Activated CD4-positive, alpha-beta T cell treated with anti-CD3 and anti-CD28 coated beads for 1 hour (primary cell): ENCODE measurements around the gene SIRT3.
"Not testable (repeated sequence)": the region's sequence is repeated elsewhere in the genome, so short reads cannot be mapped to it uniquely, and the experiment has no call there.

ENCODE experiments used
- DNase-seq: peaks from one replicate; pipeline ENCODE4 v3.0.0-alpha.2; 2020

SIRT3 gene

DNA sequence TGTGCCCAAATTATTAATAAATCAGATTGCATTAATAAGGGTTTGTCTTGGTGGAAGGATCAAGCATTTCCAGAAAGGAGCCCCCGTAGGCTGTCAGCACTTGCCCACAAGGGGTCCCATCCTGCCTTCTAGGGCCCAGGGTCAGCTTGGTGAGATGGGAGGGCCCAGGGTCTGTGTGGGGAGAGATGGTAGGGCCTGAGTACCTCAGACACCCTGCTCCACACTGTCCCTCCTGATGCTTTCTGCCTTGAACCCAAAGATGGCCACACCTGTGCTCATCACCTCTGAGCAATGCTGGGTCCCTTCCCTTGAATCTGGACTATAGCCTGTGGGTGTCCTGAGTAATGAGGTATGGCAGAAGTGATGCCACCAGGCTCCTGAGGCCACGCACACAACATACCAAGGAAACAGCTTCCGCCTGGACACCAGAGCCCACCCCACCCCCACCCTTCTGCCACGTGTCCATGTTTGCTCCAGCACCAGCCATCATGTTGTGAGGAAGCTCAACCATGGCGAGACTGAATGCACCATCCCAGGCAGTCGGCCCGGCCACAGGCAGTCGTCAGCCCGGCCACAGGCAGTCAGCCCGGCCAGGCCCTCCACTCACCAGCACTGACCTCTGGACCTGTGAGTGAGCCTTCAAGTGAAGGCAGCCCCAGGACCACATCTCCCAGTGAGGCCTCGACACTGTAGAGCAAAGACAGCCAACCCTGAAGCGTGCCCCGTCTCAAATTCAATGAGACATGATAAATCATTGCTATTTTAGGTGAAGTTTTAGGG is 35.7 kb downstream of the SIRT3 start:
- peak; percentile 6 for DNase-seq

DNA sequence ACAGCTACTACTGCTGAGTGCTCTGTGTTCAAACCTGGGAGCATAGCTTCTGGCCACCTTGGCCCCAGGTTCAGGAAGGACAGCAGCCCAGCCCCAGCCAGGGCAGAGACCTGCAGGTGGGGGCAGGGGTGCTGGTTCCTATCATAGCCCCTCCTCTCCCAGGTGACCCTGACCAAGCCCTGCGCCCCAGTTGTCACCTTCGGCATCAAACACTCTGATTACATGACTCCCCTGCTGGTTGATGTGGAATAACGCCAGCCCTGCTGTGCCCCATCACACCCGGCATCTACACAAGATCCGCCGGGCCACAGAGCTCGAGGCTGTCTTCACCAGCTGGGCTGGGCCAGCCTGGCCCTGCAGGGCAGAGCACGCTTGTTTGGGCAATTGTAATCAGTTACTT is 36.4 kb downstream of the SIRT3 start:
- DNase-seq, result peak; percentile 5

GRCh38 chr11:199004-199581 is 37.0 kb downstream of the SIRT3 start:
- peak; percentile 7 for DNase-seq

GRCh38 chr11:198236-198806 is 37.8 kb downstream of the SIRT3 start:
- peak; percentile 6 for DNase-seq

DNA sequence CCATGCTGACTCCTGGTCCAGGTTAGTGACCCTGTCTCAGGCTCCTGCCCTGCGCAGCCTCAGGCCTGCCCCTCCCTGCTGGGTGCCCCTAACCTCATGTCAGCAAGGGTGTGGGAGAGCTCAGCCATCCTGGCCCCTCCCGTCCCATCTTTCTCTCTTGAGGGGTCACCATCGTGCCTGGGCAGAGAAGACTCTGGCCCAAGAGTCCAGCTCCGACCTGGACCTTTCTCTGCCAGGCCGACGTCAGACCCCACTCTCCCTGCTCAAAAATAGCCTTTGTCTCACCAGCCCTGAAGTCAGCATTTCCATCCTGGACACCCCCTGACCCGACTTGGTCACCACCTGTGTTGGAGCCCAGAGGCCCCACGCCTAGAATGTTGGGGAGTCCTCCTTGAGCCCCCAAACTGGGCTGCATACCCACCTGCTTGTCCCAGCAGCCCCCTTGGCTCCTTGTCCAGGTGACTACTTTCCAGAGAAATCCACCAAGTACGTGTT is 38.4 kb downstream of the SIRT3 start:
- DNase-seq, result no peak

GRCh38 chr11:196786-197731 is 39.1 kb downstream of the SIRT3 start:
- peak; percentile 6 for DNase-seq

DNA sequence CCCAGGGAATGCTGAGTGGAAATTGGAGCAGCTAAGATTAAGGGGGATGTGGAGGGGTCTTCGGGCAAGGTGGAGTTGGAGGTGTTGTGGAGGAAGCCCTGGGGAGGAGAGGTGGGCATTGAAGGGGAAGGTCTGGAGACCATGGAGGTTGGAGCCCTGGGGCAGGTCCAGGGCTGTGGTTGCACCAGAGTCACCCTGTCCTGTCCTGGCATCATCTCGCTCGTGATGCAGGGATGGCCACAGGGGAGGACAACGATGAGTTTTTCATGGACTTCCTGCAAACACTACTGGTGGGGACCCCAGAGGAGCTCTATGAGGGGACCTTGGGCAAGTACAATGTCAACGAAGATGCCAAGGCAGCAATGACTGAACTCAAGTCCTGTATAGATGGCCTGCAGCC is 42.7 kb downstream of the SIRT3 start:
- DNase-seq, result peak; percentile 5

GRCh38 chr11:192674-193128 is 43.4 kb downstream of the SIRT3 start, which contains the start of gene SCGB1C1:
Gene SCGB1C1 (plus strand): TSS chr11:193078. CDS start chr11:193100, 22 bp downstream.
- not testable (repeated sequence) for DNase-seq

DNA sequence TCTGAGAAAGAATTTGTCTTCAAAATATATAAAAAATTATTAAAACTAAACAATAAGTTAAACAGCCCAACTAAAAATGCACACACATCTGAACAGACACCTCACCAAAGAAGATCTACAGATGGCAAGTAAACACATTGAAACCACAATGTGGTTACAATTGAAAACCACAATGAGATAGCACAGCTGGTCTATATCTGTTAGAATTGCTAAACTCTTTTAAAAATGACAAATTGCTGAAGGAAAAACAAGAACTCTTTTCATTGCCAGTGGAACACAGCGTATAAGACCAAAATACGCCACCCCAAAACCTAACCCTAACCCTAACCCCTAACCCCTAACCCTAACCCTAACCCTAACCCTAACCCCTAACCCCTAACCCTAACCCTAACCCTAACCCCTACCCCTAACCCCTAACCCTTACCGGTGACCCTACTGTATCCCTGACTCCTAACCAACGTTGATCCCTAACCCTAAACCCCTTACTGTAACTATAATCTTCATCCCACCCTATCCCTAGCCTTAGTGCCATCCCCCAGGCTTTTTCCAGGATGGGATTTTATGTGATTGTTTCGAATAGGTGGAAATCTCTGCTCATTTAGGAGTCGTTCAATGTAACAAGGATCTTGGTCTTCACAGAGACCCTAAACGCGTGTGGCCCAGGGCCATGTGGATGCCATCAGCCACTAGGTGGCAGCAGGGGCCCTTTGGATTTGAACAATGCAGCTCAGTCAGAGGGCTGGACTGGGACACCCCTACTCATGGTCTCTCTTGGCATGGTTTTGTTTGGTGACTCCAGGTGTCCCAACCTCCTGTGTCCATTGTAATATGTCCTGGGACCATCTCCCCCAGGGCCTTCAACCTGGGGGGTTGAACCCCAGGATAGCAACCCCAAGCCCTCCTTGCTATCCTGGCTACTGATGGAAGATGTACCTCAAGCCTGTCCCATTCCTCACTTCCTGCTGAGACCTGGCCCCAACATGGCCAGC is 44.4 kb downstream of the SIRT3 start:
- peak; percentile 18 for DNase-seq

- DNase-seq, result not testable (repeated sequence)
Observed at GRCh38 chr11:190546-190945, 45.6 kb downstream of the SIRT3 start.

- DNase-seq, result peak; percentile 18
Observed at GRCh38 chr11:189843-190311, 46.3 kb downstream of the SIRT3 start.

DNA sequence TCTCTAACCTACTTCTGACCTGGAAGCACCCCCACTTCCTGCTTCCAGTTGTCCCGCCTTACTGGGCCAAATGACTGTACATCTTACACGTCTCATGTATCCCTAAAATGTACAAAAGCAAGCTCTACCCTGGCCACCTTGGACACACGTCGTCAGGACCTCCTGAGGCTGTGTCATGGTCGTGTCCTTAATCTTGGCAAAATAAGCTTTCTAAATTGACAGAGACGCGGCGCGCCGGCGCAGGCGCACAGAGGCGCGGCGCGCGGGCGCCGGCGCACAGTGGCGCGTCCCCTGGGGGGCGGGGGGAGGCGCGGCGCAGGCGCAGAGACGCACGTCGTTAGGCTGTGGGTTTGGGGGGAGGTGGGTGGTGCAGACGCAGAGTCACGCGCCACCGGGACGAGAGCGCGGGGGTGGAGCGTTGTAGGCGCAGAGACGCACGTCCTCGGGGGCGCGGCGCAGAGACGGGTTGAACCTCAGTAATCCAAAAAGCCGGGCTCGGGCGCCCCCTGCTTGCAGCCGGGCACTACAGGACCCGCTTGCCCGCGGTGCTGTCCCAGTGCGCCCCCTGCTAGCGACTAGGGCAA is 46.9 kb downstream of the SIRT3 start:
- peak; percentile 5 for DNase-seq

GRCh38 chr11:180242-180641 is 55.9 kb downstream of the SIRT3 start:
- DNase-seq, result not testable (repeated sequence)
